GM12878 (cell line): ENCODE measurements around the gene LYPD4. TPM values are rescaled to one million over a fixed set of nuclear protein-coding genes. Genes with fewer than 3 reads are reported as not detected.

Experiments
- ATAC-seq: fragments of 200-7000 bp; cut with Tn5 transposase; 3 replicates; pipeline ENCODE4 v1.9.1; 2020; ENCODE audit warnings: mild to moderate bottlenecking, moderate library complexity
- BruUV-seq: library from RNA; stranded (reverse); fragments of 400-500 nt; replicated peaks from 2 replicates; lab custom pipeline; 2021; lab: Mats Ljungman, UMichigan
- CTCF ChIA-PET: fragments of 300-600 bp; sonication (Branson Sonifier 250); formaldehyde crosslinking; extraction: SDS; loops from one replicate; lab custom pipeline; 2021; ENCODE audit warnings: inconsistent platforms; lab: Yijun Ruan, JAX
- POLR2A ChIA-PET: fragments of 350-600 bp; formaldehyde crosslinking; extraction: SDS; loops from one replicate; lab custom pipeline; 2021; ENCODE audit warnings: inconsistent platforms; lab: Charles Lee
- RAD21 ChIA-PET: fragments of 300-600 bp; sonication (Branson Sonifier 250); formaldehyde crosslinking; loops from one replicate; lab custom pipeline; 2023; ENCODE audit warnings: antibody characterized with exemption; ENCODE audit not compliant: unreplicated experiment; lab: Charles Lee
- SMC1A ChIA-PET: fragments of 300-600 bp; sonication (Branson Sonifier 250); formaldehyde crosslinking; loops from one replicate; lab custom pipeline; 2023; ENCODE audit not compliant: unreplicated experiment, uncharacterized antibody; lab: Charles Lee
- DNase-seq: peaks from one replicate; pipeline ENCODE4 v3.0.0-alpha.2; 2011; ENCODE audit warnings: low read depth, low spot score
- FAIRE-seq: peaks from 3 replicates; lab custom pipeline; 2011; peaks lifted over from hg19 to GRCh38; lab: Jason Lieb, UNC
- H2AFZ ChIP-seq: 2 replicates; pipeline ENCODE4 v1.6.0; 2011; ENCODE audit warnings: low read depth, low read length, control low read depth; ENCODE audit not compliant: control insufficient read depth
- H3K27ac ChIP-seq: 2 replicates; pipeline ENCODE4 v1.5.1; 2011; ENCODE audit warnings: control low read depth; ENCODE audit not compliant: control insufficient read depth, insufficient read depth
- H3K27me3 ChIP-seq, 2 experiments: replicated peaks in 1 of 2; 2 replicates each; pipeline versions ENCODE4 v1.6.0 to v1.6.1; 2011; ENCODE audit warnings: low read length in 1 of 2; ENCODE audit not compliant: control insufficient read depth in 2 of 2, insufficient read depth in 2 of 2
- H3K36me3 ChIP-seq, 2 experiments: 2 replicates each; pipeline ENCODE4 v1.5.1; 2011; ENCODE audit warnings: low read length in 1 of 2; ENCODE audit not compliant: control insufficient read depth in 2 of 2, insufficient read depth in 2 of 2
- H3K4me1 ChIP-seq: 2 replicates; pipeline ENCODE4 v1.6.1; 2011; ENCODE audit warnings: mild to moderate bottlenecking, low read length, moderate library complexity, mixed read lengths; ENCODE audit not compliant: control insufficient read depth, insufficient read depth
- H3K4me2 ChIP-seq: 2 replicates; pipeline ENCODE4 v1.6.0; 2011; ENCODE audit warnings: control low read depth; ENCODE audit not compliant: control insufficient read depth, insufficient read depth
- H3K4me3 ChIP-seq: fragments of 200-600 bp; sonication (generic); 2 replicates; pipeline ENCODE4 v1.5.1; 2016
- H3K79me2 ChIP-seq: 2 replicates; pipeline ENCODE4 v1.6.0; 2011; ENCODE audit warnings: low read length; ENCODE audit not compliant: control insufficient read depth, insufficient read depth
- H3K9ac ChIP-seq: 2 replicates; pipeline ENCODE4 v1.8.0; 2011; ENCODE audit warnings: low read length, control low read depth, mixed read lengths; ENCODE audit not compliant: control insufficient read depth, insufficient read depth
- H3K9me3 ChIP-seq: replicated peaks from 3 replicates; pipeline ENCODE4 v1.5.1; 2011; ENCODE audit warnings: mild to moderate bottlenecking, low read length; ENCODE audit not compliant: control insufficient read depth, insufficient read depth
- H4K20me1 ChIP-seq: 2 replicates; pipeline ENCODE4 v1.6.0; 2011; ENCODE audit not compliant: control insufficient read depth, insufficient read depth
- BMI1 ChIP-seq: fragments of 450-650 bp; IDR thresholded peaks from 2 replicates; pipeline ENCODE4 v1.6.1; 2016; ENCODE audit warnings: mild to moderate bottlenecking, moderate library complexity, borderline replicate concordance
- CBFB ChIP-seq: IDR thresholded peaks from 2 replicates; pipeline ENCODE4 v1.6.1; 2016; ENCODE audit warnings: antibody characterized with exemption, low read depth
- ETV6 ChIP-seq, 2 experiments: fragments of 450-650 bp in 1 of 2; IDR thresholded peaks in 1 of 2; conservative IDR thresholded peaks in 1 of 2; 2 replicates each; pipeline ENCODE4 v1.6.1; 2014; ENCODE audit warnings: antibody characterized with exemption in 1 of 2, borderline replicate concordance in 1 of 2, low read depth in 1 of 2, mild to moderate bottlenecking in 1 of 2, moderate library complexity in 1 of 2
- GABPA ChIP-seq: IDR thresholded peaks from 2 replicates; pipeline ENCODE4 v1.6.1; 2014; ENCODE audit warnings: antibody characterized with exemption, low read depth, mild to moderate bottlenecking, inconsistent platforms
- GATAD2B ChIP-seq: fragments of 450-650 bp; conservative IDR thresholded peaks from 2 replicates; pipeline ENCODE4 v1.6.1; 2017; ENCODE audit warnings: low read depth, mild to moderate bottlenecking, moderate library complexity
- IKZF2 ChIP-seq, 2 experiments: fragments of 450-650 bp; IDR thresholded peaks; 2 replicates each; pipeline ENCODE4 v1.6.1; 2017; ENCODE audit warnings: mild to moderate bottlenecking in 2 of 2, moderate library complexity in 2 of 2
- NR2C1 ChIP-seq: fragments of 450-650 bp; IDR thresholded peaks from 2 replicates; pipeline ENCODE4 v1.6.1; 2017; ENCODE audit warnings: antibody characterized with exemption, mild to moderate bottlenecking, moderate library complexity
- RB1 ChIP-seq: fragments of 450-650 bp; formaldehyde crosslinking; IDR thresholded peaks from 2 replicates; pipeline ENCODE4 v1.6.1; 2017; ENCODE audit warnings: mild to moderate bottlenecking, borderline replicate concordance
- ZBED1 ChIP-seq: IDR thresholded peaks from 2 replicates; pipeline ENCODE4 v1.6.1; 2016; ENCODE audit warnings: borderline replicate concordance
- ZNF384 ChIP-seq: IDR thresholded peaks from 2 replicates; pipeline ENCODE4 v1.6.1; 2012; ENCODE audit warnings: low read depth, mild to moderate bottlenecking, low read length, improper control_type of control experiment, borderline replicate concordance
- ZNF622 ChIP-seq: fragments of 450-650 bp; IDR thresholded peaks from 2 replicates; pipeline ENCODE4 v1.6.1; 2017; ENCODE audit warnings: mild to moderate bottlenecking, inconsistent platforms
- WGBS: methylation state at CpG from one replicate; pipeline ENCODE4 v1.1.6; 2016; ENCODE audit warnings: low lambda C conversion rate; ENCODE audit not compliant: insufficient replicate concordance, insufficient coverage; ENCODE audit errors: missing lambda C conversion rate; 5-methylcytosine and 5-hydroxymethylcytosine counted together
- in situ Hi-C: fragments of 300-500 bp; cut with MboI; formaldehyde crosslinking; loops from 9 replicates; pipeline ENCODE4 v1.14.3; 2018; ENCODE audit warnings: mixed read lengths
- intact Hi-C: fragments of 100-400 bp; cut with micrococcal nuclease; formaldehyde crosslinking; loops from one replicate; pipeline ENCODE4 v1.14.2; 2022; ENCODE audit not compliant: unreplicated experiment
- polyA plus RNA-seq, 11 experiments: library from polyadenylated mRNA; depleted of rRNA in 4 of 11; unstranded in 6 of 11; stranded (reverse) in 5 of 11; fragments of >200 nt; fragmentation: Nextera tagmentation in 4 of 11; fragmentation: Illumina TruSeq in 1 of 11; extraction: Ambion mirVana in 4 of 11; extraction: Trizol in 1 of 11; gene quantifications; 1 replicate in 1 of 11; 2 replicates in 10 of 11; pipeline versions ENCODE4 v1.2.1 to v1.2.3, GENCODE V29; 2011 to 2016; ENCODE audit warnings: inconsistent platforms in 2 of 11, missing spikeins in 2 of 11, low read depth in 1 of 11
- total RNA-seq, 4 experiments: library from RNA; depleted of rRNA in 3 of 4; stranded (reverse); fragments of >200 nt in 3 of 4; fragmentation: Illumina TruSeq in 1 of 4; extraction: Trizol in 1 of 4; gene quantifications; 2 replicates each; pipeline versions ENCODE4 v1.2.1 to v1.2.3, GENCODE V29; 2013 to 2021
- TF ChIP-seq, protein P1 (sequence below): fragments of 450-650 bp; IDR thresholded peaks from 2 replicates; pipeline ENCODE4 v1.6.1; 2017; ENCODE audit warnings: mild to moderate bottlenecking, low read depth, inconsistent platforms; ENCODE audit not compliant: poor library complexity, severe bottlenecking
- TF ChIP-seq, protein P2 (sequence below): fragments of 450-650 bp; formaldehyde crosslinking; IDR thresholded peaks from 2 replicates; pipeline ENCODE4 v1.4.0; 2022; ENCODE audit warnings: mild to moderate bottlenecking, moderate library complexity
- TF ChIP-seq, protein P3 (sequence below): IDR thresholded peaks from 2 replicates; pipeline ENCODE4 v1.6.1; 2012; ENCODE audit warnings: low read depth, low read length, improper control_type of control experiment

The LYPD4 gene
- total and polyA plus RNA-seq, 10 of the 15 experiments (the other 5 are each of a cell fraction or from before 2014, with no cell fraction given) = not detected

DNA sequence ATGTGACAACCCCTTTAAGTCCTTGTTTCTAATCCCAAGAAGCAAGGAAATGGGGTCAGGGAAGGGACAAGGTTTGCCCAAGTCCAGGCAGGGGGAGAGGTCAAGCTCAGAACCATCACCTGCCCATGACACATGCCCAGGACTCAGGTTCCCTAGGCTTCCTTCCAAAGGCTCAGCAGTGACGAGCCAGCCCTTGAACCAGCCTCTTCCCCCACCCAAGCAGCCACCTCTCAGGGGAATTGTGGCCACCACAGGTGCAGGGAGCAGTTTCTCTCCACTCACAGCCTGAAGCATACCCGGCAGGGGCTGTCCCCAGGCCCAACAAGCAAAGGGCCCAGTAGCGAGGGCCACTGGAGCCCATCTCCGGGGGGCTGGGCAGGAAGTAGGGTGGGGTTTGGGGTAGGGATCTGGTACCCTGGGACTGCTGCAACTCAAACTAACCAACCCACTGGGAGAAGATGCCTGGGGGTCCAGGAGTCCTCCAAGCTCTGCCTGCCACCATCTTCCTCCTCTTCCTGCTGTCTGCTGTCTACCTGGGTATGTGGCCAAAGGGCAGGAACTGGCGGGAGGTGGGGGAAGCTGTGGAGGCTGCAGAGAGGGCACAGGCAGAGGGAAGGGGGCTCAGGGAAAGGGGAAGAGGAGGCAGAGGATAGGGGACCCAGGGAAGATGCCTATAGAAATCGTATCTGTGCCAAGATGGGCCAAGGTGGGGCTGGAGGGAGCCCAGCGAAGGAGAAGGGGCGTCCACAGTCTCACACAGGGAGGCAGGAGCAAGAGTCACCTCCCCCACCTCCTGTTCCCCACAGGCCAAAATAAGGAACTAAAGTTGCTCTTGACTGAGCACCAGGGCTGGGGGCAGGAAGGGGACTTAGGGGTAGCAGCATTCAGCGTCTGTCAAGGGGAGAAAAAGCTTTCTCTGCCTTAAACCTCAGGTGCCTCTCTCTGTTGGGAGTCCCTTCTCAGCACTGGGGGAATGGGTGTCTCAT is 32.7 kb upstream of the LYPD4 start, which contains the start of gene CD79A:
Gene CD79A, plus strand, starts transcription at position 433 of the 986 bp plus-strand sequence. Its CDS starts 26 bp downstream, at position 459.
- peak; percentile 59 for FAIRE-seq
- intact Hi-C loops = loop anchor here (2.0 kb wide), 1 partner anchor 68 kb away; no protein-coding TSS in a partner anchor
- RAD21 ChIA-PET = interaction anchor here (0.7 to 8.7 kb wide), 8 partner anchors 8 to 68 kb away, joined by 3 to 120 read pairs (median 7); partner anchors contain the start of genes ARHGEF1, ERFL and RPS19
- TF ChIP-seq, protein P1, sequence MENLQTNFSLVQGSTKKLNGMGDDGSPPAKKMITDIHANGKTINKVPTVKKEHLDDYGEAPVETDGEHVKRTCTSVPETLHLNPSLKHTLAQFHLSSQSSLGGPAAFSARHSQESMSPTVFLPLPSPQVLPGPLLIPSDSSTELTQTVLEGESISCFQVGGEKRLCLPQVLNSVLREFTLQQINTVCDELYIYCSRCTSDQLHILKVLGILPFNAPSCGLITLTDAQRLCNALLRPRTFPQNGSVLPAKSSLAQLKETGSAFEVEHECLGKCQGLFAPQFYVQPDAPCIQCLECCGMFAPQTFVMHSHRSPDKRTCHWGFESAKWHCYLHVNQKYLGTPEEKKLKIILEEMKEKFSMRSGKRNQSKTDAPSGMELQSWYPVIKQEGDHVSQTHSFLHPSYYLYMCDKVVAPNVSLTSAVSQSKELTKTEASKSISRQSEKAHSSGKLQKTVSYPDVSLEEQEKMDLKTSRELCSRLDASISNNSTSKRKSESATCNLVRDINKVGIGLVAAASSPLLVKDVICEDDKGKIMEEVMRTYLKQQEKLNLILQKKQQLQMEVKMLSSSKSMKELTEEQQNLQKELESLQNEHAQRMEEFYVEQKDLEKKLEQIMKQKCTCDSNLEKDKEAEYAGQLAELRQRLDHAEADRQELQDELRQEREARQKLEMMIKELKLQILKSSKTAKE = peak; percentile 60
- TF ChIP-seq CBFB (peak; percentile 96), ZNF384 (no peak), ETV6 (conservative IDR thresholded peaks at IDR 0.05 in 1 of 2, IDR thresholded peaks at IDR 0.05 in 1 of 2; ENCODE audit: borderline replicate concordance in 1 of 2, low read depth in 1 of 2) (peak in 1 of 2 experiments; percentile 91; a peak in 2 of 4 replicates), GATAD2B (peak; percentile 78), GABPA (peak; percentile 72; the same call in 1 of the 2 replicates), NR2C1 (no peak), BMI1 (peak; percentile 26; the same call in 1 of the 2 replicates), IKZF2 (IDR thresholded peaks at IDR 0.05) (peak; percentile 96 to 97), ZNF622 (no peak), RB1 (peak; percentile 75), ZBED1 (peak; percentile 44; the same call in 1 of the 2 replicates)
- TF ChIP-seq, protein P2, sequence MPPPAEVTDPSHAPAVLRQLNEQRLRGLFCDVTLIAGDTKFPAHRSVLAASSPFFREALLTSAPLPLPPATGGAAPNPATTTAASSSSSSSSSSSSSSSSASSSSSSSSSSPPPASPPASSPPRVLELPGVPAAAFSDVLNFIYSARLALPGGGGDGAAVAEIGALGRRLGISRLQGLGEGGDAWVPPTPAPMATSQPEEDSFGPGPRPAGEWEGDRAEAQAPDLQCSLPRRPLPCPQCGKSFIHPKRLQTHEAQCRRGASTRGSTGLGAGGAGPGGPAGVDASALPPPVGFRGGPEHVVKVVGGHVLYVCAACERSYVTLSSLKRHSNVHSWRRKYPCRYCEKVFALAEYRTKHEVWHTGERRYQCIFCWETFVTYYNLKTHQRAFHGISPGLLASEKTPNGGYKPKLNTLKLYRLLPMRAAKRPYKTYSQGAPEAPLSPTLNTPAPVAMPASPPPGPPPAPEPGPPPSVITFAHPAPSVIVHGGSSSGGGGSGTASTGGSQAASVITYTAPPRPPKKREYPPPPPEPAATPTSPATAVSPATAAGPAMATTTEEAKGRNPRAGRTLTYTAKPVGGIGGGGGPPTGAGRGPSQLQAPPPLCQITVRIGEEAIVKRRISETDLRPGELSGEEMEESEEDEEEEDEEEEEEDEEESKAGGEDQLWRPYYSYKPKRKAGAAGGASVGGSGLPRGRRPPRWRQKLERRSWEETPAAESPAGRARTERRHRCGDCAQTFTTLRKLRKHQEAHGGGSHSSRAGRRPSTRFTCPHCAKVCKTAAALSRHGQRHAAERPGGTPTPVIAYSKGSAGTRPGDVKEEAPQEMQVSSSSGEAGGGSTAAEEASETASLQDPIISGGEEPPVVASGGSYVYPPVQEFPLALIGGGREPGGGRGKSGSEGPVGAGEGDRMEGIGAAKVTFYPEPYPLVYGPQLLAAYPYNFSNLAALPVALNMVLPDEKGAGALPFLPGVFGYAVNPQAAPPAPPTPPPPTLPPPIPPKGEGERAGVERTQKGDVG = no peak
- TF ChIP-seq, protein P3, sequence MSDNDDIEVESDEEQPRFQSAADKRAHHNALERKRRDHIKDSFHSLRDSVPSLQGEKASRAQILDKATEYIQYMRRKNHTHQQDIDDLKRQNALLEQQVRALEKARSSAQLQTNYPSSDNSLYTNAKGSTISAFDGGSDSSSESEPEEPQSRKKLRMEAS = 0 out of 2 replicates have a peak, but pooled peaks have one; percentile 44

More for the DNA sequence above, 32.7 kb upstream of the LYPD4 start, which contains the start of gene CD79A:
- Histone ChIP-seq H3K4me1 (peaks cover 45% of the 10 kb centered on the region), H3K27me3 (no peaks in the 10 kb centered on the region), H3K9ac (peak within 1 kb of the TSS; percentile 83), H3K4me2 (peak within 1 kb of the TSS; percentile 97), H2AFZ (no peak within 1 kb of the TSS), H3K36me3 (peaks cover 3 to 4% of the 10 kb centered on the region in 2 experiments; a peak in 3 of 4 replicates), H4K20me1 (no peaks in the 10 kb centered on the region), H3K4me3 (peak within 1 kb of the TSS; percentile 85), H3K27ac (peak within 1 kb of the TSS; percentile 94), H3K9me3 (no peaks in the 10 kb centered on the region), H3K79me2 (peaks cover 38% of the 10 kb centered on the region)
- peak; percentile 78 for ATAC-seq
- POLR2A ChIA-PET = interaction anchor here (0.9 to 3.7 kb wide), 10 partner anchors 10 to 250 kb away, joined by 3 to 44 read pairs (median 4); partner anchors contain the start of gene RPS19
- under 1% methylated on average over 9 of the region's 9 CpGs for WGBS
- CTCF ChIA-PET = interaction anchor here (0.6 to 9.0 kb wide), 6 partner anchors 10 to 70 kb away, joined by 3 to 136 read pairs (median 12); partner anchors contain the start of genes ARHGEF1 and RPS19
- SMC1A ChIA-PET = interaction anchor here (0.6 to 8.2 kb wide), 6 partner anchors 9 to 246 kb away, joined by 3 to 57 read pairs (median 14); partner anchors contain the start of gene RPS19
- peak; percentile 92 for DNase-seq
- TSS peak; percentile 94 for BruUV-seq
- in situ Hi-C loops = no loop called here
